CD4-positive, alpha-beta T cell treated with Interleukin-21 for 1 hour (primary cell): ENCODE data around the gene DECR2.
A peak's percentile ranks its signal among the peaks of the same experiment; 100 is the strongest.
"Not testable (repeated sequence)": the region's sequence is repeated elsewhere in the genome, so short reads cannot be mapped to it uniquely, and the experiment has no call there.

Source experiments
- DNase-seq: peaks from one replicate; pipeline ENCODE4 v3.0.0-alpha.2; 2020

The DECR2 gene

DNA sequence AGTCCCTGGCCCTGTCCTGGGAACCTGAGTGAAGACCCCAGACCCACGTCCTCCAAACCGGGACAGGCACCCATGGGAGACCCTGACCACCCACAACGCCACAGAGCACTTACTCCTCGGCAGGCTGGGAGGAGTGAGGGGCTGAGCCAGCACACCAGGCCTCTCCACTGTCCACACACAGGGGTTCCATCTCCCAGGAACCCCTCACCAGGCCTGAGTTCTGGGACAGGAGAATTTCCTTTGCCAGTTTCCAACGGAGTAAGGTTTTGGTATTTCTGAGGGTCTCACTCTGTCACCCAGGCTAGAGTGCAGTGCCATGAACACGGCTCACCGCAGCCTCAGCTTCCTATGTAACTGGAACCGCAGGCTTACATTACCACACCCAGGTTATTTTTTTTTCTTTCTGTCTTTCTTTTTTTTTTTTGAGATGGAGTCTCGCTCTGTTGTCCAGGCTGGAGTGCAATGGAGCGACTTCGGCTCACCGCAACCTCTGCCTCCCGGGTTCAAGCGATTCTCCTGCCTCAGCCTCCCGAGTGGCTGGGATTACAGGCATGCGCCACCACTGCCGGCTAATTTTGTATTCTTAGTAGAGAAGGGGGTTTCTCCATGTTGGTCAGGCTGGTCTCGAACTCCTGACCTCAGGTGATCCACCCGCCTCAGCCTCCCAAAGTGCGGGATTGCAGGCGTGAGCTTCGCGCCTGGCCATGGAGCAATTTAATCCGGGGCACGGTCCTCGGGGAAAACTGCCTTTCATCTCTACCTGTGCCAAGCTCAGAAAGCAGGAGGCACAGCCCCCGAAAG is 21.5 kb upstream of the DECR2 start:
- peak; percentile 50 for DNase-seq

DNA sequence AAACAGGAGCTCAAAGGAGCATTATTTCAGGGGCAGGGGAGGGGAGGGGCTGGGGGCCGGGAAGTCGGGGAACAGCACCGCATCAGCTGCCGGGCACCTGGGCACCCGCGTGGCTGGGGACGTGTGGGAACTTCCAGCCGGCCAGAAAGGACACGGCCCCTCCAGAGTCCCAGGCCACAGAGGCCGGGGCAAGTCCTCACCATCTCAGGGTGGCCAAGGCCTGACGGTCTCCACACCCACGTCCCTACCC is 21.0 kb upstream of the DECR2 start:
- DNase-seq = no peak

DNA sequence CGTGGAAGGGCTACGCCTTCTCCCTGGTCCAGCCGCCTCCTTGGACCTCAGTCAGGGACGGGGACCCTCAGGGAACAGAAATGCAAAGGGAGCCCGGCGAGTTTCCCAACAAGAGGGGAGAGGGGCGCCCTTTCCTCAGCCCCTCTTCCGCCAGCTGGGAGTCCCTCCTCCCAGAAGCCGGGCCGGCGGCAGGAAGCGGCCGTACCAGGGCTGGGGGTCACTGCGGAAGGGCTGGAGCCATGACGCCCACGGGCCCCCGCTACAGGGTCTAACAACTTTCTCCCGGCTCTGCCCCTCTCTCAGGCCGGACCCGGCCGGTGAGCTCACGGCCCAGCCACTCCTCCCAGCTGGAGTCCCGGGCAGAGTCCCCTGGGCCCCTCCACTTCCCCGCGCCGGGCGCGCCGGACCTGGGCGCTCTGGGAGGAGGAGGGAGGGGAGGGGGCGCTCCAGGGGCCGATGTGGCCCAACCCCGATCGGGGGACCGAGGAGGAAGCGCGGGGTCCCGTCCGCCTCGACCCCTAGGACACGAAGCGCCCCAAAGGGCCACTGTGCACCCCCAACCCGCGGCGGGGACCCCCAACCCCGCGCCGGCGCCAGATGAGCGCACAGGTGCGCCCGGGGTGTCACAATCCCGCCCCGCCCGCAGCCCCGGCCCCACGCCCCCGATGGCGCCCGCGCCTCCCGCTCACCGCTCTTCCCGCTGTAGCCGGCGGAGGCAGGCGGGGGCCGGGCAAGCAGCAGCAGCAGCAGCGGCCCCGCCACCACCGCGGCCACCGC is 20.5 kb upstream of the DECR2 start:
- DNase-seq = no peak

DNA sequence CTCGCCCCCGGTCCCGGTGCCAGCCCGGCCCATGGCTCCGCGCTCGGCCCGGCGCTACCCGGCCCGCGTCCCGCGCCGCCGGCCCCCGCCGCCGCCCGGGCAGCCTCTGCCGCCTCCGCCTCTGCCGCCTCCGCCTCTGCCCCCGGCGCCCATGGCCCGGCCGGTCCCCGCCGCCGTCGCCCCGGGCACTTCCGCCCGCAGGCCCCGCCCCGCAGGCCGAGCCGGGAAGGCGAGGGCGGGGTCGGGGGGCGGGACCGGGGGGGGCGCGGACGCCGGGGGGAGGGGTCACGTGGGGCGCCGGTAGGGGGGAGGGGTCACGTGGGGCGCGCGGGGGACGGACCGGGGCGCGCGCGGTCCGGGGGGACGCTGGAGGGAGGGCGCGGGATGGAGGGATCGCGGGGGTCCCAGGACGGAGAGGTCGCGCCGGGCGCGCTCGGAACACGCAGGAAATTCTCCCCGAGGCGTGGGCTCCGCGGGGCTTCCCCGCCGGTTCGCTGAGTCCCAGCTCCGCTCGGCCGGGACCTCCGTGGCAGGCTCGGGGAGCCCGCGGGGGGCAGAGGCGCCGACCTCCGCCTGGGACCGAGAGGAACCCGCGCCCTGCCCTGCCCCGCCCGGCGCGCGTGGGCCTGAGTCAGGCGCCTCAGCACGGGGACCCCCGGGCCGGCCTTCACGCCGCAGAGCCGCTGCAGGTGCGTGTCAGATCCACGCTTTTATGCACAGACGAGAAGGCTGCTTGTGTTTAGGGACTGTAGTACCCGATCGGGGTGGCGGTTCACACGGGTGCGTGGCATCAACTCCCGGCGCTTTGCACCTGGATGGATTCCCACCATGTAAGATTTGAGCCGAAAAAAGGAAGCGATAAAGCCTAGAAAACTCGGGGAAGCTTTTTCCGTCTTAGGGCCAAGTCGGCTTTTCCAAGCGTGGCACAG is 19.6 kb upstream of the DECR2 start, which contains the start of gene PGAP6:
Gene PGAP6, minus strand, starts transcription at position 190 of the 929 bp plus-strand sequence. Its CDS starts 157 bp downstream, at position 33.
- DNase-seq = peak; percentile 73

DNA sequence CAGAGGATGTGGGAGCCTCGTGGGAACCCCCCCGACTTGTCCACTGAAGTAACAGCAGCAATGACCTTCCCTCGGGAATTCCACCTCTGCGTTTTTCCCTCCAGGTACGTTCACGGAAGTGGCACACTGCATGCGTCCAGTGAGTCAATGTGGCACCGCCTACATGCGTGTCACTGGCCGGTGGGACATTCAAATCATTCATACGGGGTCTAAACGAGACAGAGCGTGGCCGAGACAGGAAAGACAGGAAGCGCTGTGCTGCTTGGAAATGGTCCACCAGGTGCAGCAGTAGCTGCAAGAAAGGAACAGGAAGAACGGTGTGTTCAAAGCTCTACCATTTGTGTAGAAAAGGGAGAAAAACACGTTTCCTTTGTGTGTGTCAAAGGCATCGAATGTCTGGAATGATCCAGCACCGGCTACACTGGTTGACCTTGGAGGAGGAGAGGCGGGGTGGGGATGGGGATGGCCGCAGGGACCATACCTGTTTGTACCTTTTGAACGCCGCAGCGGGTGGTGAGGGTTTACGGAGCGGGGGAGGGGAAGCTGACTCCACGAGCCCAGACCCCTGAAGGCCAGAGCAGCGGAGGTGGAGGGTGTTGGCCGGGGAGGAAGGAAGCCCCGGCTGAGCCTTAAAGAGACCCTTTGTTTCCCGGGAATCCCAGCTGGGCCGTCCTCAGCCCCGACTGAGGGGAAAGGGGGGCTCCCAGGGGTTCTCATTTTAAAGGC is 18.2 kb upstream of the DECR2 start:
- DNase-seq = peak; percentile 49

- DNase-seq = no peak
Measured at GRCh38 chr16:386641-387156, 15.0 kb upstream of the DECR2 start.

- DNase-seq = not testable (repeated sequence)
Measured at GRCh38 chr16:387761-388666, 13.7 kb upstream of the DECR2 start.

DNA sequence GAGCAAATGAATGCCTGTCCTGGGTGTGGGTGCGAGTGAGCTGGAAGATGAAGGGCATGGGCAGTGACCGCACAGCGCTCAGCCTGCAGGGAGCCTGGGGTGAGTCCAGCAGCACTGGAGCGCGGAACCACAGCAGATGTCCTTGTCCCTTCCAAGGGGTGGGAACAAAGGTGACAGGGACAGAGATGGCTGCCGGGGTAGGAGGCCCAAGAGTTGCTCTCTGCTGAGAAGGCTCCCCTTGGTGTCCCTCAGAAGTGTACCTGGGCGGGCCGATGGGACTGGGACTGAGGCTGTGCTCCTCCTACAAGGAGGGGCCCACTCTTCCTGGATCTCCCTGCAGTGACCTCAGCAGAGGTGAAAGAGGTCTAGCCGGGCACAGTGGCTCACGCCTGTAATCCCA is 12.3 kb upstream of the DECR2 start:
- DNase-seq = no peak

- peak; percentile 78 for DNase-seq
Measured at GRCh38 chr16:391885-392335, 9.8 kb upstream of the DECR2 start.

DNA sequence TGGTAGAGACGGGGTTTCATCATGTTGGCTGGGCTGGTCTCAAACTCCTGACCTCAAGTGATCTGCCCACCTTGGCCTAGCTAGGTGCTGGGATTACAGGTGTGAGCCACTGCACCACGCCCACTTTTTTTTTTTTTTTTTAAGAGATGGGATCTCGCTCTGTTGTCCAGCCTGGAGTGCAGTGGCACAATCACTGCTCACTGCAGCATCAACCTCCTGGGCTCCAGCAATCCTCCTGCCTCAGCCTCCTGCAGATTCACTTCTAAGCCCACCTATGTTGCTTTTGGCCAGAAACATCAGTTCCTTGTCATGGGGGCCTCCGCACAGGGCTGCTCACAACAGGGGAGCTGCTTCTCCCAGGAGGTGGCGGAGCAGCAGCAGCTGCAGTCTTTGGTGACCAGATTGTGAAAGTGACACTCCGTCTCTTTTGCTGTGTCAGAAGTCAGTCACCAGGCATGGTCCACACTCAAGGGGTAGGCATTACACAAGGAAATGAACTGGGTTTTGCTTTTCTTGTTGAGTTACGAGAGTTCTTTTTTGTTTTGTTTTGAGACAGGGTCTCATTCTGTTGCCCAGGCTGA is 9.1 kb upstream of the DECR2 start:
- DNase-seq = no peak

DNA sequence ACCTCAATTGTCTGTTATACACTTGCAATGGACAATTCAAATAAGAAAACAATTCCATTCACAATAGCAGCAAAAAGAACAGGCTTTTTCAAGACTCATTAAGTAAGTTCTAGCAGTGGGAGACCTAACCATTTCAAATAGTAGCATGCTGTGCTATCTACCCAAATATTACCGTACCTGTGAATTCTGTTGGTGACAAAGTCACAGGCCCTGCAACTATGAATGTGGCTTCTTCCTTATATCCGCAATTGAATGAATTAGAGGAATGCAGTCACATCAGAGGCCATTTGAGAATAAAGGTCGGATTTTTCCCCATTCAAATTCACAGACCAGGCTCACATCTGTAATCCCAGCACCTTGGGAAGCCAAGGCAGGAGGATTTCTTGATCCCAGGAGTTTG is 5.5 kb upstream of the DECR2 start:
- no peak for DNase-seq

DNA sequence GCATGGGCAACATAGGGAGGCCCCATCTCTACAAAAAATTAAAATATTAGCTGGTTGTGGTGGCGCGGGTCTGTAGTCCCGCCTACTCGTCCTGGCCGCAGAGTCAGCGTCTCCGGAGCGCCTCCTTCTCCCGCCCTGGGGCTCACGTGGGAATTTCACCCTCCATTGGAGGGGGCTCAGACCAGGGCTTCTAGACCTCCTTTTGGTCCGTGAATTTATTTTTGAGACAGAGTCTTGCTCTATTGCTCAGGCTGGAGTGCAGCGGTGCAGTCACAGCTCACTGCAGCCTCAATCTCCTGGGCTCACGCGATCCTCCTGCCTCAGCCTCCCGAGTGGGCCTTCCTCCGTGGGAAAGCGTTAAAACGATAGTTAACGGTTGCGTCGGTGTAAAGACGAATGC is 5.1 kb upstream of the DECR2 start:
- DNase-seq = no peak

DNA sequence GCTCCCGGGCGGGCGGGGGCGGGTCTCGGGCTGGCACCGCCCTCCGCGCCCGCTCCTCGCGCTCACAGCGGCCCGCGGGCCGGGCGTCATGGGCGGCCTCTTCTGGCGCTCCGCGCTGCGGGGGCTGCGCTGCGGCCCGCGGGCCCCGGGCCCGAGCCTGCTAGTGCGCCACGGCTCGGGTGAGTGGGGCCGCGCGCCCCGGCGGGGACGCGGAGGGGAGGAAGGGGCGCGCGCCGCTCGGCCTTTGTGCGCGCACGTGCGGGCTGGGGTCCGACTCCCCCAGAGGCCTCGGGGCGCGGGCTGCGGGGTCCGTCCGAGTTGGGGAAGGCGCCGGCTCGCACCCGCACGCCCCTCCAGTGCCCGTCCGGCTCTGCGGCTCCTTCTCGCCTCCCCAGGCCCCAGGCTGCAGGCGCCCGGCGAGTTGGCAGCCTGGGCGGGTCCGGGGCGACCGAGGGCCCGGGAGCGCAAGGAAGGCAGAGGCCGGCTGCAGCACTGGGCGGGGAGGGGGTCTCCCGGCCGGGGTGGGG is 4.5 kb upstream of the DECR2 start, which contains the start of gene NME4:
Gene NME4, plus strand, starts transcription at position 65 of the 527 bp plus-strand sequence. Its CDS starts 24 bp downstream, at position 89.
- peak; percentile 16 for DNase-seq

- peak; percentile 33 for DNase-seq
Measured at GRCh38 chr16:397736-398332, 3.9 kb upstream of the DECR2 start.

GRCh38 chr16:398561-399339 is 2.9 kb upstream of the DECR2 start:
- DNase-seq = no peak

- DNase-seq = no peak
Measured at GRCh38 chr16:399340-400019, 2.2 kb upstream of the DECR2 start.

- DNase-seq = no peak
Measured at GRCh38 chr16:400061-400591, 1.6 kb upstream of the DECR2 start.

DNA sequence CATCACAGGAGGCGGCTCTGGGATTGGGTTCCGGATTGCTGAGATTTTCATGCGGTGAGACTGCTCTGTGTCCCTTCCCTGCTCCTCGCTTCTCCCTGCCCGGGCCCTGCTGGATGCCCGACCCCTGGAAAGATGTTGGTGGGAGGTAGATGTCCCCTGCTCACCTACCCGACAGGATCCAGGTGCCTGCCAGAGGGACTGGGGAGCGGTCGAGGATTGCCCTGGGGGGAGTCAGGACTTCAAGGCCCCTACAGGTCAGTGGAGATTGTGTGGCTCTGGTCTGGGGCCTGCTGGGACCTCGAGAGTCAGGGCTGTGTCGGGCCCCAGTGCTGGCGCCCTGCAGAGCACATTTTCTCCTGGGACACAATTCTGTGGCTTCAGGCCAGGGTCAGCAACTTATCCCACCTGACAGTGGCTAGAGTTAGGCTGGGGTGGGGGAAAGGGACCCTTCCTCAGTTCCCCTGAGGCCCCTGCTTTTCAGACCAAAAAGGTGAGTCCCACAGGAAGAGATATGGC is 3.3 kb downstream of the DECR2 start:
- DNase-seq = no peak
